HEK293T (cell line): ENCODE data around the gene RBM48.
"Not testable (repeated sequence)": the region's sequence is repeated elsewhere in the genome, so short reads cannot be mapped to it uniquely, and the experiment has no call there.

ENCODE experiments used
- ELF4 ChIP-seq: fragments of 450-650 bp; IDR thresholded peaks from 2 replicates; pipeline ENCODE4 v1.6.1; 2017; ENCODE audit warnings: antibody characterized with exemption
- FOXK2 ChIP-seq: fragments of 450-650 bp; IDR thresholded peaks from 2 replicates; pipeline ENCODE4 v1.6.1; 2016; ENCODE audit warnings: mild to moderate bottlenecking
- FOXM1 ChIP-seq: fragments of 450-650 bp; IDR thresholded peaks from 2 replicates; pipeline ENCODE4 v1.6.1; 2017; ENCODE audit warnings: mild to moderate bottlenecking, borderline replicate concordance
- NFRKB ChIP-seq: fragments of 450-650 bp; IDR thresholded peaks from 2 replicates; pipeline ENCODE4 v1.6.1; 2016; ENCODE audit warnings: mild to moderate bottlenecking, moderate library complexity
- SP1 ChIP-seq: fragments of 450-650 bp; IDR thresholded peaks from 2 replicates; pipeline ENCODE4 v1.6.1; 2017
- SUZ12 ChIP-seq: fragments of 450-650 bp; IDR thresholded peaks from 2 replicates; pipeline ENCODE4 v1.6.1; 2016; ENCODE audit warnings: mild to moderate bottlenecking

DNA sequence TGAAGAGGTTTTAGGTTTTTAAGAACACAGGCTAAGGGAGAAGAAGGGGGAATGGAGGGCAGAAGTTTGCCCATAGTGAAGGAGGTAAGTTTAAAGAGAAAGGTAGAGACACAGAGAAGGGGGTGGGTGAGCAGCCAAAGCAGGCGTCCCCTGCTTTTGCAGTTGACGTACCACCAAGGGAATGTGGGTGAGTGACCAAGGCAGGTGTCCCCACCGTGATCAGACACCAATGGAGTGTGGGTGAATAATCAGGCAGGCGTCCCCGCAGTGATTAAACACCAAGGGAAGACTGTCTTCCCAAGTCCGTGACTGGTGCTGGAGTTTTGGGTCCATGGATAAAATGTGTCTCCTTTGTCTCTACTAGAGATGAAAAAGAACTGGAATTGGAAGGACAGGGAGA is 44.4 kb upstream of the RBM48 start:
- TF ChIP-seq NFRKB, SP1, SUZ12, FOXK2, FOXM1, ELF4: not testable (repeated sequence)
